HG03139 (cell line): ENCODE results near the gene NEURL3.
A peak's percentile ranks its signal among the peaks of the same experiment; 100 is the strongest.

Experiments
- ATAC-seq: cut with Tn5 transposase; IDR thresholded peaks from one replicate; pipeline ENCODE4 v1.9.1; 2021; ENCODE audit not compliant: unreplicated experiment

Gene NEURL3

DNA sequence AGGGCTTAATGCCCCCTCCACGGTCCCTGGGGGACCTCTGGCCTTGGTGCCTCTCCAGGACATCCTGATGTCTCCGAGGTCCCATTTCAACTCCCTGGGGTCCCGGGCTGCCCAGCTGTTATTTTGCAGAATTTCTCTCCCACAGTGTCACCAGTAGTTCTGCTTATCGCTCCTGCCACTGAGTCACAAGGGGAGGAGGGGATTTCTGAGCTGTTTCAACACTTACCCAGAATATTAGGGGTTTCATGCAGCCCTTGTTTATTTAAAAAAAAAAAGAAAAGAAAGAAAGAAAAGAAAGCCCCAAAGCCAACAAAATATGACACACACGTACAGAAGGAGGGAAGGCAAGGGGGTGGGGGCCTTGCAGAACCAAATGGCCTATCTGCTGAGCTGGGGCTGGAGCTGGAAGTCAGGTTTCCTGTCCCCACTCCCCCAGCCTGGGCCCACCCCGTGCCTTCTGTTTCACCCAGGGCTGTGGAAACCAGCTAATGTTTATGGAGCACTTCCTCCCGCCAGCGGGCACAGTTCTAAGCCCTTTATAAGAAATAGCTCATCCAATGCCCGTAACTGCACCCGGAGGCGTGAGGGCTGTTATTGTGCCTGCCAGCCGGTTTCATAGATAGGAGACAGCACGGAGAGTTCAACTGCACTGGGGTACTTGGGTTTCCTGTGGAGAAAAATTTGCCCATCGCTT lies 23.0 kb upstream of the NEURL3 start:
- ATAC-seq, result no peak

DNA sequence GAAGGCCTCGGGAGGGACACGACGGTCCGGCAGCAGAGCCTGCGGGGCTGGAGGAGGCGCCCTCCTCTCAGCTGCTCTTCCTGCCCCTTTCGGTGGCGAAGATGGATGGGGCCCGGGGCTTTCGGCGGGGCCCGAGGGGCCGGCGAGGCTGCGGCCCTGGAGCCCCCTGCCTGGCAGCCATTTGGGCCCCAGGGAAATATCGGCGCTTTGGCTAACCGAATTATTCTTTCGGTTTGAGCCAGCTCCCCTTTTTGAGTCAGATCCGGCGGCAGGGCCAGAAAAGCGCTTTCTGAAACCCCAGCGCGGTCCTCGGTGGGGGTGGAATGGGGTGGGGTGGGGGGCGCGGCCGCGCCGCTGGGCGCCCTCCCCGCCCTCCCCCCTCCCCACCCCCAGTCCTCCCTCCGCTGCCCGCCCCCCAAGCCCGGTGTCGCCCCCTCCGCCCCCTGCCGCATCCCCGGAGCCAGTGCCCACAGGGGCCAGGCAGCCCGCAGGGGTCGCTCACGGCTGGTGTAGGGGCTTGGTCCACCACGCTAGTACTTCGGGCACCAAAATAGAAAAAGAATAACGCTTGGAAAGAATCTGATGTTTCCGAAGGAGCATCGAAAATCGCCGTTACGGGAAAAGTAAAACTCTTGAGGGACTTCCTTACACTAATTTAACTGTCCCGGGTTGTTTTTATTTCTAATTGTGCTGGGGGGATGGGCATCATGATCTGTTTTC lies 22.3 kb upstream of the NEURL3 start:
- no peak for ATAC-seq

GRCh38 chr2:96526615-96527285 lies 21.6 kb upstream of the NEURL3 start:
- ATAC-seq, result no peak

- no peak for ATAC-seq
Measured at GRCh38 chr2:96526101-96526591, 21.0 kb upstream of the NEURL3 start.

GRCh38 chr2:96525211-96525507 lies 20.0 kb upstream of the NEURL3 start:
- no peak for ATAC-seq

DNA sequence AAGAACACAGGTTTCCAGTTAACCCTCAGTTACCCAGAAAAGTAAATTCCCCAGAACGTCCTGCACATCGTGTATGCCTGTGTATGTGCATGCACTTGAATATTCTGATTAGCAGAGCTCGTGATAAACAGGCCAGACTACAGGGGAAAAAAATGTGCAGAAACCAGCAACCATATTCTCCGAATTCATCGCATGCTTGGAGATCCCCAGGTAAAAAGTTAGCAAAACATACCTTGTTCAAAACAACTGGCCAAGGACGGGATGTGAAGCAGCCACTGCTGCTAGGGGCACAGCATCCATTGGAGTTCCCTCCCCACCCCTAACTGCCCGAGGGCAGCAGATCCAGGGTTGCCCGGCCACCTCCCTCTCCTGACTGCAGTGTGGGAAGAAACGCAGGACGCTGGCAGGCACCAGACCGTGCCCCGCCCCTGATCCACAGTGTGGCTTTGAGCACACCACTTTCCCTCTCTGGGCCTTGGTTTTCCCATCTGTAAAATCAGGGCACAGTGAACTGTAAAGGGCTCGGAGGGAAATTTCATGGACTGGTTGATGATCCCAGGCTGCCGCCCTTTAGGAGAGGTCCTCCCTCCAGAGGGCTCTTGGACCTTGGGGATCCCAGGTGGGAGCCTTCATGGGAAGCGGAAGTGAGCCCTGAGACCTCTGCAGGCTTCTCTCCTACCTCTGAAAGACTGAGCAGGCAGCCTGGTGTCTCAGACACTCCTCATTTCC lies 19.5 kb upstream of the NEURL3 start:
- ATAC-seq, result no peak

DNA sequence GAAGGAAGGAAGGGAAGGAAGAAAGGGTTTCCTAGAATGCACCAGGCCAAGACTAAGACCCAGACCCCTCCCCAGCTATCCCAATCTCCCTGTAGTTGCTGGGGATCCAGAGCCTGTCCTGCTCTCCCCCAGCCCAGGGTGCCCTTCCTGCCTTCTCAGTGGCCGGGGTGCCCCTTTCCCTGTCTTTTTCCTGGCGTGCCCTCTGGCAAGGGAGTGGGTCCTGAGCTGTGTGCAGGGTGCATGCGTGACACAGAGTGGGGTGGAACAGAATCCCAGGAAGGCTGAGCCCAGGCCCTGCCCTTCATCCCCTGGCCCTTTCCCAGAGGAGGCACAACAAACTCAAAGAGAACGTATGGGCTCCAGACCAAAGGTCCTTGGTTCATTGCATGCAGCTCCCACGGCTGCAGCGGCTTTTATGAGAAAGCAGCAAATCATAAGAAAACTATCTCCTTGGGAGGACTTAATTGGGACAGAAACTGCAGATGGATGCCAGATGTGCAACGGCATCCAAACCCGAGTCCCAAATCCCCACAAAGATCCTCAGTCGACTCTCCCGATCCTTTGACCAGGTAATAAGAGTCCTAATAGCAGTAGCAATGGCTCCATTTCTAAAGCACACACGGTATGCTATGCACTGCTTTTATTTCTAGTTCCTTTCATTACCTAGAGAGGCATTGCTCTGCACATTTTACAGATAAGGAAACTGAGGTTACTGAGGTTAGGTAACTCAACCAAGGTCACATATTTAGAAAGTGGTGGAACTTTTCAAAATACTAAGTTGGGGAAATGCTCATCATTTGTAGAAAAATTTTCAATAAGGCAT lies 18.7 kb upstream of the NEURL3 start:
- ATAC-seq, result no peak

DNA sequence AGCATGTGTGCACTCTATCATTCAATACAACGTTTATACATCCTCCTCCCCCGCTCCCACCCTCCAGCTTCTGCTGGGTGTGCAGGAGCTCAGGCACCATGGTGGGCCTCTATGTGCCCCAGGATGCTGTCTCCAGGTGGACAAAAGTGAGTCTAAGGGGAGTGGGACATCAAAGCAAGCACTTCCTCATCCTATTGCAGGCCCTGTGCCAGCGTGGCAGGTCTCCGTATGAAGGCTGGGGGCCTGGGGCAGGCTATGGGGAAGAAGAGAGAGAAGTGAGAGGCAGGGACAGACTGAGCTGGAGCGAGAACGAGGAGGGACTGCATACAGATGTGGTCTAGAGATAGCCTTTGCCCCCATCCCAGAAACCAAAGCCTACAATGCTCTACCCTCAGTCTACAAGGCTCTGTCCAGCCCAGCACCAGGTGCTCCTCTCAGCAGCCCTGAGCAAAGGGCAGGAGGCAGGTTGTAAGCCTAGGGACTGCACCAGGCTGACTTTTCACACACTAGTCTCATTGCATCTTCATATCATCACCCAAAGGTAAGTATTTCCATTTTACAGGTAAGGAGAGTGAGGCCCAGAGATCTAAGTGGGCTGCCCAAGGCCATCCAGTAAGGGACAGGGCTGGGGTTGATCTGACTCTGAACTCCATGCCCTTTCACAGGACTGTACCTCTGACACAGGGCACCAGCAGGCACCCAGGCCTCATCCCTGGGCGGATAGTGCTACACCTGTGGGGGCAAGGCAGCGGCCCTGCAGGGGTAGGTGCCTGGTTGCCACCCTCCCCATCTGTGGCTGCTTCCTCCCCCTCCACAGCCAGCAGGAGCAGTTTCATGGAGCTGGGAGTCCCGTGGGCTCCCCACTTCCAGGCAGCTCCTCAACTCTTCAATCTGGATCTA lies 17.4 kb upstream of the NEURL3 start:
- ATAC-seq, result no peak

DNA sequence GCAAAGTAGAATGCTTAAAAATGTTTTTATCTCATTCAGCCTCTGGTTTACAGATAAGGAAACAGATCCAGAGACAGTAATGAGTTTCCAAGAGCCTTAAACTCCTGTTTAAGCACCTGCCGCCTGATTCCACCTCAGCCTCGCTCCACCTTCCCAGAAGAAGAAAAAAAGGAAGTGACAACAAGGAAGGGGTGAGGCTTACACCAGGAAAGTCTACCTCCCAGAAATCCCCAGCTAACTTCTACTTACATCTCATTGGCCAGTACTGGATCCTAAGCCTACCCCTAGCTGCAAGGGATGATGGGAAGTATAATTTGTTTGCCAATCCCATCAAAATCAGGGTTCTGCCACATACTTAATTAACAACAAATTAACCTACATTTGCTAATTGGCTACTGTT lies 16.1 kb upstream of the NEURL3 start:
- no peak for ATAC-seq

DNA sequence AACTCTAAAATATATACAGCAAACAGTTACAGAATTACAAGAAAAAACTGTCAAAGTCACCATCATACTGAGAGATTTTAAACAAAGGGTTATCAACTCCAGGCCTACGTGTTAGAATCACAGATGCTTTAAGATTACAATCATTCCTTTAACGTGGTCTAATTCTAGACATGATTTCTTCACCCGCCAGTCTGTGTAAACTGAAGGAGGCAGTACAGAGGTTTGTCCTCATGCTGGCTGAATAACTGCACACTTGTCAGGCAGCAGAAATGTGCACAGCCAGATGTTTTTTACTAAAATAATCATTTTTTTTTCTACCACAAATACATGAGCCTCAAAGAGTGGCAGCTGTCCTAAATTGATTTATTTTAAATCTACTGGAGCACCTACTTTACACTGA lies 15.5 kb upstream of the NEURL3 start:
- ATAC-seq, result no peak

GRCh38 chr2:96520231-96520630 lies 15.1 kb upstream of the NEURL3 start:
- no peak for ATAC-seq

DNA sequence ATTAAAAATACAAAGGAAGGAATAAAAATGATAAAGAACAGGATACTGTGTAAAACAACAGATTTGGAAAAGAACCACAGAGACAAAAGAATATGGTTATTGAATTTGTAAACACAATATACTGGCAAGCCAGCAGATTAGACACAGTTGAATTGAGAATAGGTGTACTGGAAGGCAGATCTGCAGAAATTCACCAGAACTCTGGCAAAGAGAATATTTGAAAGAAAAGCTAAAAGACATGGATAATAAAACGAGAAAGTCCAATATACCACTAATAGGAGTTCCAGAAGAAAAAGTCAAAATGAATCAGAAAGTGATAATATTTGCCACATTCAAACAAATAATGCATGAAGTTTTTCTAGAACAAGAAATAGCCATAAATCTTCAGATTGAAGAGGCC lies 11.9 kb upstream of the NEURL3 start:
- ATAC-seq, result no peak

DNA sequence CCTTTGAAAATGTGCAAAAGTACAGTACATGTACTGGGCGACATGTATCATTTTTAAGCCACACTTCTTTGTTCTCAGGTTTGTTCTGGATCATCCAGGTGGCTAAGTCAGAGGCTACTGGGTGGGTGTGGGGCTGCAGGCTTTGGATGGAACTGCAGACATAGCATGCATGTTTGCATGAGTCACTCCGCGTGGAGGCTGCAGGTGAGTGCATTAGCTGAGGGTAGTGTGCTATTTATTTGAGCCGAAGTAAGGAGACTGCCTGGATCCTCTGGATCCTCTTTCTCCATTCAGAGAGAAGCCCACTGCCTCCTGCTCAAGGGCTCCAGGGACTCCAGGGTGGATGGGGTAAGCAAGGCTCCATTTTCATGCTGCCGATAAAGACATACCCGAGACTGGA lies 9.4 kb upstream of the NEURL3 start:
- no peak for ATAC-seq

- no peak for ATAC-seq
Measured at GRCh38 chr2:96512341-96512740, 7.2 kb upstream of the NEURL3 start.

DNA sequence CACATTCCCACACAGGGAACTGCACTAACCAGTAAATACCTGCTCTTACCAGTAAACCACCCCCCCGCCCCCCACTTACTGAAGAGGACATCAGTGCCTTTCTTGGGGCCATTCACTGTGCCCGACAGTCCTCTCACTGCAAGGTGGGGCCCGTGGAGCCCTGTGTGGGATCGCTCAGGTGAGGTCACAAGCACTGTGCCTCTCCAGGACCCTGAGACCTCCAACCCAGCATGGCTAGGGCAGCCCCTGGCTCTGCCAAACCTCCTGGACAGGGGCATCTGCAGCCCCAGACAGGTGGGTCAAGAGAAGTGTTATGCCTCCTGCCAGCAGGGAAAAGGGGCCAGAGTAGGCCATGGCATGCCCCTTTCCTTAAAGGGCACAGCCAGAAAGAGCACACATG lies 6.7 kb upstream of the NEURL3 start:
- ATAC-seq, result no peak

- ATAC-seq, result no peak
Measured at GRCh38 chr2:96510931-96511595, 5.9 kb upstream of the NEURL3 start.

DNA sequence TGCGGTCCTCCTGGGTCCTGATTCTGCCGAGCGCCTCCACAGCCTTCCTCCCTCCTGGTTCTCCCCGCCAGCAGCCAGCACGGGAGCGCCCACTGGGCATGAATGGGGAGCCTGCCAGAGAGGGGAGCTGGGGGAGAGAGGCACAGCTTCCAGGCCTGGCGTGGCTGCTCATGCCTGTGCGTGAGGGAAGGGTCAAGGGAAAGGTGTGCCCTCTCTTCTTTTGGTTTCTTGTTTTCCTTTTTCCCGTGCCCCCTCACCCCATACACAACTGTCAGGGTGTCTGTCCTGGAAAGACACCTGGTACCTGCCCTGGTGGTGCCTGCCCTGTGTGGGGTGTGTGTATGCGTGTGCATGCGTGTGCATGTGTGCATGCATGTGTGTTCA lies 4.7 kb upstream of the NEURL3 start:
- no peak for ATAC-seq

- peak; percentile 47 for ATAC-seq
Measured at GRCh38 chr2:96509114-96509846, 4.1 kb upstream of the NEURL3 start.
